Hepatic stellate cell (primary cell): ENCODE data around the gene MTFP1.
A peak's percentile ranks its signal among the peaks of the same experiment; 100 is the strongest.
"Not testable (repeated sequence)": the region's sequence is repeated elsewhere in the genome, so short reads cannot be mapped to it uniquely, and the experiment has no call there.

Experiments
- DNase-seq: peaks from one replicate; pipeline ENCODE4 v3.0.0; 2011; ENCODE audit warnings: low spot score

The MTFP1 gene

DNA sequence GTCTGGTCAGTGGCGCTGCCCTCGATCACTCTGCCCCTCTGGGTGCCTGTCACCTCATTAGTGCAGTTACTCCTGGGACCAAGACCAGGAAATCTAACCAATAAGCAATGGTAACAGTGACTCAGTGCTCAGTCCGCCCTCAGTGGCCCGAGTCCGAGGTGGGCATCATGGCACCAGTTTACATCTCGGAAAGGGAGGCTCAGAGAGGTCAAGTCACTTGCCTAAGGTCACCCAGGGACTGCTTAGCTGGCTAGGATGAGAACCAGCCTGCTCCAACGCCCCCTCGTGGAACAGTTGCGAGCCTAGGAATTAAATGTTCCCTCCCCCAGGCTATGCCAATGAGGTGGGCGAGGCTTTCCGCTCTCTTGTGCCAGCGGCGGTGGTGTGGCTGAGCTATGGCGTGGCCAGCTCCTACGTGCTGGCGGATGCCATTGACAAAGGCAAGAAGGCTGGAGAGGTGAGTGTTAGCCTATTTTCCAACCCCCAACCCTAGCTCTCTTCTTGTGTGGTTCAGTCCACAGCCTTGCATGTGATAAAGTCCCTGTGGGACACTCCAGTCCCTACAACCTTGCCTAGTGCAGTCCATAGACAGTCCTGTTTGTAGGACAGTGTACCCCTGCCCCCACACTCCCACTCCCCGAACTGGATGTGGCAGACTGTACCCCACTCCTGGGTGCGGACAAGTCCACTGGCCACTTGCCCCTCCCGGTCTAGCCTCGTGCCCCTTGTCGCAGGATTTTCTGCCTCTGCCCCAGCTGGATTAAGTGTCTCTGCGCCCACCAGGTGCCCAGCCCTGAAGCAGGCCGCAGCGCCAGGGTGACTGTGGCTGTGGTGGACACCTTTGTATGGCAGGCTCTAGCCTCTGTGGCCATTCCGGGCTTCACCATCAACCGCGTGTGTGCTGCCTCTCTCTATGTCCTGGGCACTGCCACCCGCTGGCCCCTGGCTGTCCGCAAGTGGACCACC lies 1.1 kb downstream of the MTFP1 start:
- peak; percentile 79 for DNase-seq

DNA sequence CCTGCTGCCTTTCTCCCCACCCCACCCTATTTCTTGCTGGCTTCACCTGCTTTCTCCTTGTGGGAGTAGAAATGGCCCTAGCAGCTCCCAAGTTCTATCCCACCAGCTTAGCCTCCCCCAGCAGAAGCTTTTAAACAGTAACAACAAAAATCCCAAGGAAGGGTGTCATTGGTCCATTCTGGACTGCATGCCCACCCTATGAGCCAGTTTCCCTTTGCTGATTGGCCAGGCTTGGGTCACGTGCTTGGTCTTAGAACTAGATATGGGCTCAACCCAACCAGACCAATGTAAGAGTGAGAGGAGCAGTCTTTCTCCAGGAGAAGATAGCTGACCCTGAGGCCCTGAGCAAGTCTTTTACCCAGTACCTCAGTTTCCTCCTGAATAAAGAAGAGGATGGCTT lies 2.3 kb downstream of the MTFP1 start:
- DNase-seq = no peak

DNA sequence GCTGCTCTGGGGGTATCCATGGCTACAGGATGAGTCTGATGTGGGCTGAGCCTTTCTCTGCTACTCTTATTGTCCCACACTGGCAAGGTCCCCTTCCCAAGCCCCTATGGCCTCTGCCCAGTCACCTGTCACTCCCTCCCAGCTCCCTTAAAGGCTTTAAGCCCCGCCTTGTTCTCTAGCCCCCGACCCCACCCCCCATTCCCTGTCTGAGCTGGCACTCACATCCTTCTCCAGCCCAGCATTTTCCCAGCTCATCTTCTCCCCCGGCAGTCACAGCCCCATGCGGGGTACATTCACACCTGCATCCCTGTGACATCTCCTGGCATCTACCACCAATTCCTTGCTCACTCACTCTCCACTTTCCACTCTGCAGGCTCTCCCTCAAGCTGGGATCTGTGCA lies 4.3 kb downstream of the MTFP1 start:
- DNase-seq = no peak

DNA sequence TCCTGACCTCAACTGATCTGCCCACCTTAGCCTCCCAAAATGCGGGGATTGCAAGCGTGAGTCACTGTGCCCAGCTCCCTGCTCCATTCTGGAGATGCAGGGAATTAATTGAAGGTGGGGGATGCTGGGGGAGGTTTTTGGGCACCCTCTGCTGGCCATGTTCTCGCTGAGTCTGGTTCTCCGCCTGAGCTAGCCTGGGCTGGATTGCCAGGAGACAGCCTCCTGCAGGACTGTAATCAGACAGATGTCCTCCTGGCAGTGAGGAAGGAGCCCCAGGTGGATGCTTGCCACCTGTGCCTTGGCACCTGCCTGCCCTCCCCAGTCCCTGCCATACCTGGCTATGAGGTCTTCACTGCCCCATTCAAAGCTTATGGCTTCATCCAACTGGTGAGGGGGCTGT lies 5.4 kb downstream of the MTFP1 start:
- no peak for DNase-seq

DNA sequence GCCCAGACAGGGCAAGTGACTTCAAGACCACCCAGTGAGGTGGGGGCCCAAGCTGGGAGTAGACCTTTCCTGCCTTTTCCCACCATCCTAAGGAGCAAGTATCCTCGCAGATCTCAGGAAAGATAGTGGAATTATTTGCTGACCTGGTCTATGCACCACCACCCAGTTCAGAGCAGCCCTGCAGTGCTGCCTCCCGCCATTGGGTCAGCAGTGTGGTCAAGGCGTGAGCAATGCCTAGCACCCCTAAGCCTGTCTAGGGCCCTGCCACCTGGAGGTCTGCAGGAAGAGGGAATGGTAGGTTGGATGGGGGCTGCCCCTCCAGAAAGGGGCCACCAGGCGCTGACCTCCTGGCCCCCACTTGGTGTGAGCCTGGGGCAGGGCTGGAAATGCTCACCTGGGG lies 6.5 kb downstream of the MTFP1 start:
- no peak for DNase-seq

DNA sequence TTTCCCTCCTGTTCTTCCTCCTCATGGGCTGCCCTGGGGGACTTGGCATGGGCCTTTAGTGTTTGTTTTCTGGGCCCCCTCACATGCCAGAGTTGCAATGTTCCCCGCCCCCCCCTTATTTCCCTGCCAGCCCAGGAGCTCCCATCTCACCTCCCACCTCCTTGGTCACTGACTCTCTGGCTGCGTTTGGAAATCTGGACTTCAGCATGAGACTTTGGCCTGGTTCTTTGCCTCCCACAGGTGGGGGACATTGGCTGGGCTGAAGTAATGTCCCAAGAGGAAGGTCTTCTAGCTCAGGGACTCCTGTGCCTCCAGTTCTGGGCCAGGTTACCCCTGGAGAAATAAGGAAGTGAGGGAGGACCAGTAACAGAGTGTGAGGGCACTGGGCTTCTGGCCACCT lies 7.0 kb downstream of the MTFP1 start:
- DNase-seq = no peak

DNA sequence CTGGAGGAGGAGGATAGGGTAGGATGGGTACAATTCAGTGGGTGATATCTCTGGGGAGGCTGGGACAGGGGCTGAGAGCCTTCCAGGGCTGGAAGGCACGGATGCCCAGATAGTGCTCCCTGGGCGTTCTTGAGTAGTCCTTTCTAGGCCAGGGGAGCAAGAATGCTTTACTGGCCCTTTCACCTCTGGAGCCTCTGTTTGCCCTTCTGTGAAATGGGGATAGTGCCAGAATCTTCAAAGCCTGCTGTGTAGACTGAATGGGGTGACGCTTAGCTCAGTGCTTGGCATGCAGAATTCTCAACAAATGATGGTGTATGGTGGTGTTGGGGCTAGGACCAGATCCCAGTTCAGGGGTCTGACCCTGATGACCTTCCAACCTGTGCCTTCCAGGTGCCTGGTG lies 7.7 kb downstream of the MTFP1 start:
- DNase-seq = no peak

DNA sequence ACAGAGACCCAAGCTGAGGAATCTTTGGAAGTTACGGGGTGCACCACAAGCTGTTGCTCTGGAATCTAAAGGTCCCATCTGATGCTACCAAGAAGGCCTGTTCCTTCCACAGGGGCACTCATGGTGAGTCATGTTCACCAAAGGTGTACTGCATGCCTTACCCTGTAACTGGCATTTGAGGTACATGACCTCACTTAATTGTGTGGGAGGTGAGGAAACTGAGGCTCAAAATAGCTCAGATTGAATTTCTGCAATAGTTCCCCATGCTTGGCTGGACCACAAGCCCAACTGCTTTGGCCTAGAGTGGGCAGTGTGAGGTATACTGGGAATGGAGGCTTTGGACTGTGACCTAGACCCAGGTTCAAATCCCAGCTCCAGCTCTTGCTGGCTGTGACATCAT lies 8.2 kb downstream of the MTFP1 start:
- DNase-seq = no peak

DNA sequence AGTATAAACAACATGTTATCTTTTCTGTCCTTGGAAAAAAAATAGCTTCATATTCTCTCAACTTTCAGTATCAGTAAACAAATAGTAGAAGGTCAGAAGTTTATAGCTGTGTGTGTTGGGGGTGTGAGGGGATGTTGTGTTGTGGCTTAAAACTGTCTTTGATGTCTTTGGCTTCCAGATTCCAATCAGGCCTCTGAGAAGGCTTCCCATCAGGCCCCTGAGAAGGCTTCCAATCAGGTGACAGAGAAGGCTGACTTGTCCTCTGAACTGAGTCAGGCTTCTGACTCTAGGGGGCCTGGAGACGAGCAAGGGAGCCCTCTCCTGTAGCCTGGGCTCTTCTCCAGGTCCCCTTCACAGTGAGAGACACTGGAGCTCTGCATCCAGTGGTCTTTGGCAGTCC lies 9.3 kb downstream of the MTFP1 start:
- DNase-seq = no peak

DNA sequence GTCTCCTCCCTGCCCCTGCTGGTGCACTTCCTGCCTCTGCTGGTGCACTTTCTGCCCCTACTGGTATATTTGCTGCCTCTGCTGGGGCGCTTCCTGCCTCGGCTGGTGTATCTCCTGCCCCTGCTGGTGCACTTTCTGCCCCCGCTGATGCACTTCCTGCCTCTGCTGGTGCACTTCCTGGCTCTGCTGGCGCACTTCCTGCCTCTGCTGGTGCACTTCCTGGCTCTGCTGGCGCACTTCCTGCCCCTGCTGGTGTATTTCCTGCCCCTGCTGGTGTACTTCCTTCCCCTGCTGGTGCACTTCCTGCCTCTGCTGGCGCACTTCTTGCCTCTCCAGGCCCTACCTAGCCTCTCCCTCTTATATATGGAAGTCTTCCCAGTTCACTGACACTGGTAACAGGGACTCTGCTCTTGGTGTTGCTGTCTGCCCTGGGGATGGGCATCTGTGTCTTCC lies 10.1 kb downstream of the MTFP1 start:
- DNase-seq = no peak

DNA sequence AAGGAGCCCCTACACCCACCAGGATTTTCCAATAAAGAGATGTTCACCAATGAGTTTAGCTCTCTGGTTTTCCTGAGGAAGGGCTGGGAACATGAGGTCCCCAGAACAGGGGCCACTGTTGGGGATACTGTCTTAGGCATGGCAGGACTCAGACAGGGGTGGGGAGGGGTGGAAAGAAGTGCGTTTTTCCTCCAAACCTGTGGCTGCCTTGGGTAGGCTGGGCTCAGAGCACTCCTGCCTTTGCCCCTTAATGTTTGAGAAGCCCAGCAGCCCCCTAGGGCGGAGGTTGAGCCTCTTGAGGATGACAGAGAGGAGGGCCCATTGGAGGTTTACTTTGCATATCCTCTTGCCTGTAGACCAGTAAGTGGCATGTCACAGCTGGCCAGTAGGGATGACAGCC lies 10.6 kb downstream of the MTFP1 start:
- no peak for DNase-seq

DNA sequence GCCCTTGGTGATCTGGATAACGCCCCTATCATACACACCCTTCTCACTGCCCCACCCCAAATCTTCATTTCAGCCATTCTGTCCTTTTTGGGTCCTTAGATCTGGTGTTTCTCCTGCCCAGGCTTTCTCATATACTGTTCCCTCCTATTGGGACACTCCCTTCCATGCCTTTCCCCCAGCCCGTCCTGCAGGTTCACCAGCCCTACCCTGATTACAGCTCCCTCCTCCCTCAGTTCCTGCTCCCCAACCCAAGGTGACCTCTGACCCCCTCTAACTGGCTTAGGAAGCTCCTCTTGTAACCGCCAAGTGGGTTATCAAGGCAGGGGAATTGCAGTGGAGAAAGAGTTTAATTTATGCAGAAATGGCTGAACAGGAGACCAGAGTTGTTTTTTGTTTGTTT lies 13.0 kb downstream of the MTFP1 start:
- no peak for DNase-seq

DNA sequence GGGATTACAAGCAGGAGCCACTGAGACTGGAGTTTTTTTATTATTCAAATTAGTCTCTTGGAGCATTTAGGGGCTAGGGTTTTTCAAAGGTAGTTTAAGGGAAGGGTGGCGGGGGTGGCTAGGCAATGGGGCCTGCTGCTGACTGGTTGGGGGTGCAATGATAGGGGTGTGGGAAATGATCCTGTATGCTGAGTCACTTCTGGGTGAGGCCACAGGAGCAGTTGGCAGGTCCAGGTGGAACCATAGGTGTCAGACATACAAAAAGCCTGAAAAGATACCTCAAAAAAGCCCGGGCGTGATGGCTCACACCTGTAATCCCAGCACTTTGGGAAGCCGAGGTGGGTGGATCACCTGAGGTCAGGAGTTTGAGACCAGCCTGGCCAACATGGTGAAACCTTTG lies 13.7 kb downstream of the MTFP1 start:
- no peak for DNase-seq

DNA sequence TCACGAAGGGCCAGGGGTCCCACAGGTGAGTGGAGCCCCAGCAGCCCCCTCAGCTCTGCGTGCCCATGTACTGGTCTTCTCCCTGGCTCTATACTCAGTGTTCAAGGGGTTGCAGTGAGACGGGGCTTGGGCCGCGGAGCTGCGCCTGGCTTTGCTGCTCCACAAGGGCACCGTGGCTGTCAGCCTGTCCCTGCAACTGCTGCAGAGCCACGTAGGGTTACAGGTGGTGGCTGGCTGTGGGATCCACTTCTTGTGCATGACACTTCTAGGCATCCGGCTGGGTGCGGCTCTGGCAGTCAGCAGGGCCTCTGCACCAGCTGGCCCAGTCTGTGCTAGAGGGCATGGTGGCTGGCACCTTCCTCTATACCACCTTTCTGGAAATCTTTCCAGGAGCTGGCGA lies 14.3 kb downstream of the MTFP1 start:
- no peak for DNase-seq

DNA sequence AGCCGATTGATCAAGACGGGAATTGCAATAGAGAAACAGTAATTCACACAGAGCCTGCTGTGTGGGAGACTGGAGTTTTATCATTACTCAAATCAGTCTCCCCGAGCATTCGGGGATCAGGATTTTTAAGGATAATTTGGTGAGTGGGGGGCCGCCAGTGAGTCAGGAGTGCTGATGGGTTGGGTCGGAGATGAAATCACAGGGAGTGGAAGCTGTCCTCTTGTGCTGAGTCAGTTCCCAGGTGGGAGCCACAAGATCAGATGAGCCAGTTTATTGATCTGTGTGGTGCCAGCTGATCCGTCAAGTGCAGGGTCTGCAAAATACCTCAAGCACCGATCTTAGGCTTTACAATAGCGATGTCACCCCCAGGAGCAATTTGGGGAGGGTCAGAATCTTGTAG lies 15.5 kb downstream of the MTFP1 start:
- DNase-seq = no peak

DNA sequence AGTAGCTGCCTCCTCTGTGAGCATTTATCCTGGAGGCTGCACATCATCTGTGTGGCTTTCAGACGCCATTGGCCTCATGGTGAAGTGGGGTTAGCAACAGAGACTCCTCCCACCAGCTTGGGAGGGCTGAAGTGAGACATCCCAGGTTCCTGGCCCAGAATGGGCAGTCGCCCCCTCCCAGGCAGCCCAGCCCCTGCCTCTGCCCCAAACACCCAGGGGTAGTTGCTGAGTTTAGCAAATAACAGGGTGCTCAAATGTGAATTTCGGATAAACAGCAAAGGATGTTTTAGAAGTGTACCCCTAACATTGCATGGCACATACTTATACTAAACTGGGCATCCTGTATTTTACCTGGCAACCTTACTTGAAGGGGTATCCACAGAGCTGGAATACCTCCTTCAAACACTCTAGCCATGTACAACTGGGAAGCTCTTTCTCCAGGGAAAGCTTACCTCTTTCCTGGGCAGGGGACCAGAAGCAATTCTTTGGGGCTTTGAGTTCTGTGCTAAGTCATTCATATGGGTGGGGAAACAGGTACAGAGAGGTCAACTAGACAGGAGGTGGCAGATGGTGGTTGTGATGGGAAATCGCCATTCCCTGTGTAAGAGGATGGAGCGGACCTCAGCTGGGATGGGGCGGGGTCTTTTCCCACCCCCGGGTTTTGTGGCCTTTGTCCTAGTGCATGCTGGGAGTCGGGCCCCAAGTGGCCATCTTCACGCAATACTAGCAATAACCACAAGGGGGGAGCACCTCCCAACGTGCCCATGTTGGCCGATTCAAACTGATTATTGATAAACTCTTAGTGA lies 19.3 kb downstream of the MTFP1 start:
- DNase-seq = peak; percentile 67

DNA sequence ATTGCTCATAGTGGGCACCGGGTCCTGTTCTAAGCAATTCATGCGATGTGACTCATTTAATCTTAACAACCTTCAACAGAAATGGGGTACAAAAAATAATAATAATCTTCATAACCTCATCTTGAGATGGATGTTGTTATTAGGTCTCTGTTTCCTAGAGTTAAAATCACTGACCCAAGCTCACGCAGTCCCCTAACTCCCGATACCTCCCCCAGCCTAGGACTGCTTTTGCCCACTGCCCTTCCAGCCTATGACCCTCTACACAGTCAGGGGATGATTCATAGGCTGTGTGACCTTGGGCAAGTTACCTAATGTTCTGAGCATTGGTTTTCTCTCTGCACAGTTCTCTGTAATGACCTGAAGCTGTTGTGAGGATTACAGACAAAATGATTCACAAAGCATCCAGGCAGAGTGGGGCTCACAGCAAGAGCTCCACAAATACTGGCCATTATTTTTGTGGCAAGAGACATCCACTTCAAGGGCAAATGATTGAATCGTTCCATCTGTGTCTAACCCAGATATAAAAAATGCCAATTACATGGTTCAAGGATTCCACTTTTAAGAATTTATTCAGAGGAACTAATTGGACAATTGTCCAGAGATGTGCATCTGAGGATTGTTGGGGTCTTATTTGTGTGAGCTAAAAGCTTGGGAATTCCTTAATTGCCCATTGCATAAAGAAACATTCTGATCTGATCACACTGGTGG lies 20.0 kb downstream of the MTFP1 start:
- DNase-seq = no peak

DNA sequence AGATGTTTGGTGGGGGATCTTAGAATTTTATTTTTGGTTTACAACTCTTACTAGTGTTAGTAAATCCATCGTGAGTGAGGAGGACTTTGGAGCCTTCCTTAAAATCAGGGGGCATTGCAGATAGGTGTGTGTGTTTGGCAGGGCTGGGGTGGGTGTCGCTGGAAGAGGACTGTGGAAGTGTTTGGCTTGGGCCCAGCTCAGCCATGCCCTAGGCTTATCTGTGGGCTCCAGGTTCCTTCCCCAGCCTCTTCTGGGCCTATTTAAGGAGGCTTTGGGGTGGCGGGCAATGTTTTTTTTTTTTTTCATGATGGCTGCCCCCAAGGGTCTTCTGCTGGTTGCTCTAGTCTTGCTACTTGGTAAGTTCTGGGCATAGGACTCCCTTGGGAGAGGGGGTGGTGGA lies 22.1 kb downstream of the MTFP1 start:
- DNase-seq = no peak

DNA sequence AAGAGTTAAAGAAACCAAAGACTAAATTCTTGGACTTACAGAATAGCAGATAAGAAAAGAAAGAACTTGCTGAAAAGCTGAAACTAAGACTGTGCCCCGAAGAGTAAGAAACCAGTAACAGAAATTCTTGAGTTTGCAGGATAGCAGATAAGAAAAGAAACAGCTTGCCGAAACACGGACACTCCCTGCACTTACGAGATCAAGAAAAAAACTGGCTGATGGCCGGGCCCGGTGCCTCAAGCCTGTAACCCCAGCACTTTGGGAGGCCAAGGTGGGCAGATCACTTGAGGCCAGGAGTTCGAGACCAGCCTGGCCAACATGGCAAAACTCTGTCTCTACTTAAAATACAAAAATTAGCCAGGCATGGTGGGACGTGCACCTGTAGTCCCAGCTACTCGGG lies 25.9 kb downstream of the MTFP1 start:
- DNase-seq = not testable (repeated sequence)

DNA sequence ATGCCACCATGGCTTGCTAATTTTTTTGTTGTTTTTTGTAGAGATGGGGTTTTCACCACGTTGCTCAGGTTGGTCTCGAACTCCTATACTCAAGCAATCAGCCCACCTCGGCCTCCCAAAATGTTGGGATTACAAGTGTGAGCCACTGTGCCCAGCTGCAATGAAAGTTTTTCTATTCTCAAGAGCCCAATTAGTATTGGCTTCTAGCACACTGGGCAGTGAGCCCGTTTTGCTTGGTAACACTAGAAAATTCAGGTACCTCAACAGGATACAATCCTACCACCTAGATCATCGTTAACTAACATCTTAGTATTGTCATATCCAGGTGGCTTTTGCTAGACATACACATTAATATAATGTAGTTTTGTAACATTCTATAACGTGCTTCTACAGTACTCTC lies 27.3 kb downstream of the MTFP1 start:
- DNase-seq = no peak

DNA sequence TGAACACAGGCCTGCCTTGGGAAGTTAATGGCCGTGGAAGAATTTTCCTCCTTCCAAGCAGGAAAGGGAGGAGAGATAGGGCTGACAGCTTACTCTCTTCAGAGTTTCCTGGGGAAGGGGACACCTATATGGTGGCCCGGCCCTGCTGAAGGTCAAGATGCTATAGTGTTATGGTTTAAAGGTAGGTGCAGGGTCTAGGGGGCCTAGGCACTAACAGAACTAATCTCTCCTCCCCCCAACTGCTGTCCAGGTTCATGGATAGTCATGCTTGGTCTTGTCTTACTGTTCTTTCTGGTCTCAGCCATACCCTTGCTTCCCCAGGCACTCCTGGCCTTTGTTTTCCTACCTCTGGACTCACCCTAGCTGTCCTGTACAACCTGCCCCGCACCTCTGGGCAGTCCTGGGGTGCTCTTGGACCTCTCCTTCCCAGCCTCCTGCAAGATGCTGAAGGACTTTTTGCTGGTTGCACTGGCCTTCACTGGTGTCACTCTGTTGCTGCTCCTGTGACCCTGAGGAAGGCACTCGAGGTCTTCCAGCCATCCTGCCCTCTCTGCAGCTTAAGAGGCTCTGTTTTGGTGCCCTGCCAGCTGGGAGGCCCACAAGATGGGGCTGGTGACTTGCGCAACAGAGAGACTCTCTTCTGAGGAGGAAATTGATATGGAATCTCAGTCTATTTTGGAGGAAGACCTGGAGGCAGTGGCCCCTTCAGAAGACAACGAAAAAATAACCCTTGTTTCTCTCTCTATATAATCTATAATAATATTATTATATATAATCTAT lies 28.4 kb downstream of the MTFP1 start:
- DNase-seq = no peak
